Lower leg skin (tissue), 3 donors: ENCODE measurements around the gene EGFL8.

Experiments
- CTCF ChIP-seq, 3 donors: fragments of 450-650 bp; IDR thresholded peaks; one replicate each; pipeline ENCODE4 v1.5.1; 2016; ENCODE audit warnings: antibody characterized with exemption in 3 of 3, mild to moderate bottlenecking in 3 of 3, moderate library complexity in 2 of 3
- POLR2A ChIP-seq, 2 donors: fragments of 450-650 bp; IDR thresholded peaks; one replicate each; pipeline ENCODE4 v1.6.1; 2016 to 2017; ENCODE audit warnings: antibody characterized with exemption in 2 of 2, mild to moderate bottlenecking in 1 of 2, moderate library complexity in 1 of 2

- TF ChIP-seq POLR2A (IDR thresholded peaks at IDR 0.05): no peak
- TF ChIP-seq CTCF (IDR thresholded peaks at IDR 0.05): no peak
Observed at GRCh38 chr6:32184084-32184640, 19.8 kb downstream of the EGFL8 start, which contains the start of gene AGER.
